ENCODE data around the gene SLC13A4.
"Not testable (repeated sequence)": the region's sequence is repeated elsewhere in the genome, so short reads cannot be mapped to it uniquely, and the experiment has no call there.

DNA sequence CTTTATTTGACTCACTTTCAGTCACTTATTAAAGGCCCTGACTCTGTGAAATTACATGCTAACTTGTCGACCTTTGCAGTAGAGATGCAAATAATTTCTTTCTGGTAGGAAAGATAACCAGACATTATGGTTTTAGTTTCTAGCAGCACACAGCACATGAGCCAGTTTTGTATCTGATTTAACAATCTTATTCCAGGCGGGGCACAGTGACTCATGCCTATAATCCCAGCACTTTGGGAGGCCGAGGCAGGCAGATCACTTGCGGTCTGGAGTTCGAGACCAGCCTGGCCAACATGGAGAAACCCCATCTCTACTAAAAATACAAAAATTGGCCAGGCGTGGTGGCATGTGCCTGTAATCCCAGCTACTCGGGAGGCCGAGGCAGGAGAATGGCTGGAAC, 47.9 kb upstream of the SLC13A4 start:
- TF ChIP-seq, protein P1, sequence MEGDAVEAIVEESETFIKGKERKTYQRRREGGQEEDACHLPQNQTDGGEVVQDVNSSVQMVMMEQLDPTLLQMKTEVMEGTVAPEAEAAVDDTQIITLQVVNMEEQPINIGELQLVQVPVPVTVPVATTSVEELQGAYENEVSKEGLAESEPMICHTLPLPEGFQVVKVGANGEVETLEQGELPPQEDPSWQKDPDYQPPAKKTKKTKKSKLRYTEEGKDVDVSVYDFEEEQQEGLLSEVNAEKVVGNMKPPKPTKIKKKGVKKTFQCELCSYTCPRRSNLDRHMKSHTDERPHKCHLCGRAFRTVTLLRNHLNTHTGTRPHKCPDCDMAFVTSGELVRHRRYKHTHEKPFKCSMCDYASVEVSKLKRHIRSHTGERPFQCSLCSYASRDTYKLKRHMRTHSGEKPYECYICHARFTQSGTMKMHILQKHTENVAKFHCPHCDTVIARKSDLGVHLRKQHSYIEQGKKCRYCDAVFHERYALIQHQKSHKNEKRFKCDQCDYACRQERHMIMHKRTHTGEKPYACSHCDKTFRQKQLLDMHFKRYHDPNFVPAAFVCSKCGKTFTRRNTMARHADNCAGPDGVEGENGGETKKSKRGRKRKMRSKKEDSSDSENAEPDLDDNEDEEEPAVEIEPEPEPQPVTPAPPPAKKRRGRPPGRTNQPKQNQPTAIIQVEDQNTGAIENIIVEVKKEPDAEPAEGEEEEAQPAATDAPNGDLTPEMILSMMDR (IDR thresholded peaks at IDR 0.05; ENCODE audit: poor library complexity), result not testable (repeated sequence)
- not testable (repeated sequence) for TF ChIP-seq EZH2 (IDR thresholded peaks at IDR 0.05; ENCODE audit: borderline replicate concordance)
